Colonic mucosa (tissue), 4 donors: ENCODE data around the gene CUTC. TPM values are rescaled to one million over a fixed set of nuclear protein-coding genes. Genes with fewer than 3 reads are reported as not detected.

Experiments
- DNase-seq: peaks from one replicate; pipeline ENCODE4 v3.0.0-alpha.2; 2020
- H3K27ac ChIP-seq: fragments of 200-600 bp; one replicate; pipeline ENCODE4 v1.8.0; 2021
- H3K27me3 ChIP-seq: fragments of 200-600 bp; one replicate; pipeline ENCODE4 v1.8.0; 2021
- H3K36me3 ChIP-seq: fragments of 200-600 bp; one replicate; pipeline ENCODE4 v1.8.0; 2021
- H3K4me1 ChIP-seq: fragments of 200-600 bp; one replicate; pipeline ENCODE4 v1.8.0; 2021; ENCODE audit warnings: mild to moderate bottlenecking
- H3K4me3 ChIP-seq: fragments of 200-600 bp; one replicate; pipeline ENCODE4 v1.8.0; 2021
- H3K9ac ChIP-seq, 2 donors: one replicate each; pipeline ENCODE4 v1.7.0; 2013; ENCODE audit warnings: control low read depth in 2 of 2, low read depth in 2 of 2, low read length in 2 of 2
- H3K9me3 ChIP-seq: fragments of 200-600 bp; one replicate; pipeline ENCODE4 v1.8.0; 2021
- intact Hi-C: fragments of 100-400 bp; cut with DNase I; formaldehyde crosslinking; loops from one replicate; pipeline ENCODE4 v1.14.1; 2022
- total RNA-seq, 2 donors: library from RNA; stranded (reverse); fragmentation: NEBNext Ultra II Directional in 1 of 2; extraction: Animal tissue kit (Norgen Biotek cat#: 25700) in 1 of 2; gene quantifications; one replicate each; pipeline ENCODE4 v1.2.1, GENCODE V29; 2021
- TF ChIP-seq, protein P1 (sequence below): fragments of 200-600 bp; IDR thresholded peaks from one replicate; pipeline ENCODE4 v1.8.0; 2022; ENCODE audit warnings: antibody characterized with exemption, mild to moderate bottlenecking
- donor health status: healthy.
- donor health status: DM: no; HTN: no; CAD: no.
- donor health status: DM: no; HTN: no; CAD: no.

CUTC gene
- total RNA-seq, 2 donors from 2014 or later: 11.2 to 15.6 TPM

- Histone ChIP-seq H3K9ac (no peak overlapping the region), H3K36me3 (no peaks in the 10 kb centered on the region), H3K9me3 (no peaks in the 10 kb centered on the region), H3K4me1 (no peaks in the 10 kb centered on the region), H3K27ac (no peak overlapping the region), H3K27me3 (no peaks in the 10 kb centered on the region), H3K4me3 (no peak overlapping the region)
- TF ChIP-seq, protein P1, sequence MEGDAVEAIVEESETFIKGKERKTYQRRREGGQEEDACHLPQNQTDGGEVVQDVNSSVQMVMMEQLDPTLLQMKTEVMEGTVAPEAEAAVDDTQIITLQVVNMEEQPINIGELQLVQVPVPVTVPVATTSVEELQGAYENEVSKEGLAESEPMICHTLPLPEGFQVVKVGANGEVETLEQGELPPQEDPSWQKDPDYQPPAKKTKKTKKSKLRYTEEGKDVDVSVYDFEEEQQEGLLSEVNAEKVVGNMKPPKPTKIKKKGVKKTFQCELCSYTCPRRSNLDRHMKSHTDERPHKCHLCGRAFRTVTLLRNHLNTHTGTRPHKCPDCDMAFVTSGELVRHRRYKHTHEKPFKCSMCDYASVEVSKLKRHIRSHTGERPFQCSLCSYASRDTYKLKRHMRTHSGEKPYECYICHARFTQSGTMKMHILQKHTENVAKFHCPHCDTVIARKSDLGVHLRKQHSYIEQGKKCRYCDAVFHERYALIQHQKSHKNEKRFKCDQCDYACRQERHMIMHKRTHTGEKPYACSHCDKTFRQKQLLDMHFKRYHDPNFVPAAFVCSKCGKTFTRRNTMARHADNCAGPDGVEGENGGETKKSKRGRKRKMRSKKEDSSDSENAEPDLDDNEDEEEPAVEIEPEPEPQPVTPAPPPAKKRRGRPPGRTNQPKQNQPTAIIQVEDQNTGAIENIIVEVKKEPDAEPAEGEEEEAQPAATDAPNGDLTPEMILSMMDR: no peak
- no peak for DNase-seq
- intact Hi-C loops: no loop called here
These were observed 46.1 kb downstream of the CUTC start for GRCh38 chr10:99777918-99778714.

DNA sequence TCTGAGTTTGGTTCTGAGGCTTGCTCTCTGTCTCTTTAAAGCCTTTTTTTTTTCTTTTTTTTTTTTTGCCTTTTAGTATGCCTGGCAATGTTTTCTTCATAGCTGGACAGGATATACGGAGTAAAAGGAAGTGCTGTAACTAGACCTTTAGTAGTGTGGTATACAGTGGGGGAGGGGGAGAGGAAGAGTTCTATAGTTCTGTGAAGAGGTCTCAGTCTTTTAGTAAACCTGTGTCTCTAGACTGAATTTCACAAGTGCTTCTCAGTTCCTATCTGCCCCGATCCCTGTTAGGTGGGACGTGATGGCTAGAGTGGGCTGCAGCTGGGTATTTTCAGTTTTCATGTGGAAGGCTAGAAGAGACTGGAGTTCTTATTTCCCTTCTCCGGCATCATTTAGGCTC is 47.3 kb downstream of the CUTC start:
- Histone ChIP-seq H3K9ac (no peak overlapping the region), H3K27me3 (no peaks in the 10 kb centered on the region), H3K4me3 (no peak overlapping the region), H3K9me3 (no peaks in the 10 kb centered on the region), H3K27ac (peak overlapping the region; percentile 15), H3K4me1 (no peaks in the 10 kb centered on the region), H3K36me3 (no peaks in the 10 kb centered on the region)
- intact Hi-C loops: no loop called here
- TF ChIP-seq, protein P1: no peak
- no peak for DNase-seq

- Histone ChIP-seq H3K36me3 (no peaks in the 10 kb centered on the region), H3K27ac (no peak overlapping the region), H3K27me3 (no peaks in the 10 kb centered on the region), H3K4me1 (no peaks in the 10 kb centered on the region), H3K9me3 (no peaks in the 10 kb centered on the region), H3K9ac (no peak overlapping the region), H3K4me3 (no peak overlapping the region)
- TF ChIP-seq, protein P1: no peak
- no peak for DNase-seq
- intact Hi-C loops: no loop called here
These were observed 49.8 kb downstream of the CUTC start for GRCh38 chr10:99781734-99782429.

- Histone ChIP-seq H3K36me3 (no peaks in the 10 kb centered on the region), H3K4me1 (no peaks in the 10 kb centered on the region), H3K27ac (no peak within 1 kb of the TSS), H3K9me3 (no peaks in the 10 kb centered on the region), H3K4me3 (no peak within 1 kb of the TSS), H3K9ac (no peak within 1 kb of the TSS), H3K27me3 (no peaks in the 10 kb centered on the region)
- no peak for DNase-seq
- TF ChIP-seq, protein P1: no peak
- intact Hi-C loops: no loop called here
These were observed 50.6 kb downstream of the CUTC start, which contains the start of gene ABCC2 for GRCh38 chr10:99782447-99783286. ABCC2 (plus strand) TSS chr10:99782640; CDS start chr10:99782845, 205 bp downstream.

- H3K4me3 ChIP-seq: no peak overlapping the region
- DNase-seq: no peak
- H3K4me1 ChIP-seq: no peaks in the 10 kb centered on the region
- no peaks in the 10 kb centered on the region for H3K9me3 ChIP-seq
- no peaks in the 10 kb centered on the region for H3K27me3 ChIP-seq
- no peak overlapping the region for H3K27ac ChIP-seq
- intact Hi-C loops: no loop called here
- no peaks in the 10 kb centered on the region for H3K36me3 ChIP-seq
- no peak overlapping the region for H3K9ac ChIP-seq
- TF ChIP-seq, protein P1: no peak
These were observed 52.1 kb downstream of the CUTC start for GRCh38 chr10:99784016-99784726.
